ENCODE results near the gene HEPHL1.

HEPHL1 gene

DNA sequence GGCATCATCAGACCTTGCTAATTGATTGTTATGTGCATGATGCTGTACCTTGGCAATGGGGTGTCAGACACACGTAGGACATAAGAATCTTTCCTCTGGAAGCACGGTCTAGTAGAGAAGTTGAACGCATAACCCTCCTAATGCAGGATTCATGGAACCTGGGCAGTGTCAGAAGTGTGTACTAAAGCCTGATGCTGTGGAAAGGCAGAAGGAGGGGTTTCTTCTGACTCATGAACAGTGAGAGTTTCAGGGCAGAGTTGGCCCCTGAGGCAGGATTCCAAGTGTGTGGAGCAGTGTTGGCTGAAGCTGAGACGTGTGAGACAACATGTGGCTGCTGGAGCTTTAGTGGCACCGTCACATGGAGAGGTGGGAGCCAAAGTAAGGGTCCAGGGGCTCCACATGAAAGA, 111.0 kb downstream of the HEPHL1 start:
- Histone ChIP-seq H4K20me1 (ENCODE audit: low read depth, low read length) (peaks cover 5% of the 10 kb centered on the region; the same call in 1 of the 2 replicates), H3K27ac (ENCODE audit: low read depth, low read length) (no peak overlapping the region), H3K79me2 (ENCODE audit: insufficient read depth, low read length) (peaks cover 53% of the 10 kb centered on the region), H3F3A (ENCODE audit: insufficient read depth) (no peaks in the 10 kb centered on the region), H2AFZ (ENCODE audit: low read depth, low read length, severe bottlenecking) (no peak overlapping the region), H3K27me3 (ENCODE audit: low read length) (no peaks in the 10 kb centered on the region), H3K4me2 (ENCODE audit: low read depth, low read length, poor library complexity, severe bottlenecking) (no peak overlapping the region), H3K4me3 (ENCODE audit: insufficient read depth, low read length, poor library complexity, severe bottlenecking) (no peak overlapping the region), H3K36me3 (ENCODE audit: low read length) (no peaks in the 10 kb centered on the region), H3K9me2 (replicated peaks; ENCODE audit: insufficient read depth, low read length) (no peaks in the 10 kb centered on the region), H3K9ac (ENCODE audit: low read length) (no peak overlapping the region), H3K9me3 (ENCODE audit: insufficient read depth, low read length) (no peaks in the 10 kb centered on the region)
- TF ChIP-seq, protein P1, sequence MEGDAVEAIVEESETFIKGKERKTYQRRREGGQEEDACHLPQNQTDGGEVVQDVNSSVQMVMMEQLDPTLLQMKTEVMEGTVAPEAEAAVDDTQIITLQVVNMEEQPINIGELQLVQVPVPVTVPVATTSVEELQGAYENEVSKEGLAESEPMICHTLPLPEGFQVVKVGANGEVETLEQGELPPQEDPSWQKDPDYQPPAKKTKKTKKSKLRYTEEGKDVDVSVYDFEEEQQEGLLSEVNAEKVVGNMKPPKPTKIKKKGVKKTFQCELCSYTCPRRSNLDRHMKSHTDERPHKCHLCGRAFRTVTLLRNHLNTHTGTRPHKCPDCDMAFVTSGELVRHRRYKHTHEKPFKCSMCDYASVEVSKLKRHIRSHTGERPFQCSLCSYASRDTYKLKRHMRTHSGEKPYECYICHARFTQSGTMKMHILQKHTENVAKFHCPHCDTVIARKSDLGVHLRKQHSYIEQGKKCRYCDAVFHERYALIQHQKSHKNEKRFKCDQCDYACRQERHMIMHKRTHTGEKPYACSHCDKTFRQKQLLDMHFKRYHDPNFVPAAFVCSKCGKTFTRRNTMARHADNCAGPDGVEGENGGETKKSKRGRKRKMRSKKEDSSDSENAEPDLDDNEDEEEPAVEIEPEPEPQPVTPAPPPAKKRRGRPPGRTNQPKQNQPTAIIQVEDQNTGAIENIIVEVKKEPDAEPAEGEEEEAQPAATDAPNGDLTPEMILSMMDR (IDR thresholded peaks at IDR 0.05; ENCODE audit: insufficient read depth, low read length, poor library complexity, severe bottlenecking): no peak
- no peak for TF ChIP-seq EZH2phosphoT487 (conservative IDR thresholded peaks at IDR 0.05; ENCODE audit: low read length)

GRCh38 chr11:94132823-94133408, 111.8 kb downstream of the HEPHL1 start:
- no peaks in the 10 kb centered on the region for H3K27me3 ChIP-seq (ENCODE audit: low read length)
- H3K4me2 ChIP-seq (ENCODE audit: low read depth, low read length, poor library complexity, severe bottlenecking): no peak overlapping the region
- no peaks in the 10 kb centered on the region for H3K9me3 ChIP-seq (ENCODE audit: insufficient read depth, low read length)
- H3F3A ChIP-seq (ENCODE audit: insufficient read depth): no peaks in the 10 kb centered on the region
- H2AFZ ChIP-seq (ENCODE audit: low read depth, low read length, severe bottlenecking): no peak overlapping the region
- peaks cover 55% of the 10 kb centered on the region for H3K79me2 ChIP-seq (ENCODE audit: insufficient read depth, low read length)
- H3K9me2 ChIP-seq (replicated peaks; ENCODE audit: insufficient read depth, low read length): no peaks in the 10 kb centered on the region
- H3K36me3 ChIP-seq (ENCODE audit: low read length): no peaks in the 10 kb centered on the region
- H3K4me3 ChIP-seq (ENCODE audit: insufficient read depth, low read length, poor library complexity, severe bottlenecking): no peak overlapping the region
- TF ChIP-seq EZH2phosphoT487 (conservative IDR thresholded peaks at IDR 0.05; ENCODE audit: low read length): no peak
- TF ChIP-seq, protein P1 (IDR thresholded peaks at IDR 0.05; ENCODE audit: insufficient read depth, low read length, poor library complexity, severe bottlenecking): no peak
- H3K27ac ChIP-seq (ENCODE audit: low read depth, low read length): no peak overlapping the region
- H4K20me1 ChIP-seq (ENCODE audit: low read depth, low read length): peaks cover 7% of the 10 kb centered on the region; the same call in 1 of the 2 replicates
- H3K9ac ChIP-seq (ENCODE audit: low read length): no peak overlapping the region

GRCh38 chr11:94133752-94134151, 112.6 kb downstream of the HEPHL1 start:
- H4K20me1 ChIP-seq (ENCODE audit: low read depth, low read length): peaks cover 12% of the 10 kb centered on the region; the same call in 1 of the 2 replicates

More at GRCh38 chr11:94133752-94134151, 112.6 kb downstream of the HEPHL1 start:
- no peak overlapping the region for H3K9ac ChIP-seq (ENCODE audit: low read length)
- H3K79me2 ChIP-seq (ENCODE audit: insufficient read depth, low read length): peaks cover 64% of the 10 kb centered on the region
- TF ChIP-seq, protein P1 (IDR thresholded peaks at IDR 0.05; ENCODE audit: insufficient read depth, low read length, poor library complexity, severe bottlenecking): no peak
- no peak for TF ChIP-seq EZH2phosphoT487 (conservative IDR thresholded peaks at IDR 0.05; ENCODE audit: low read length)
- no peaks in the 10 kb centered on the region for H3K9me3 ChIP-seq (ENCODE audit: insufficient read depth, low read length)
- H2AFZ ChIP-seq (ENCODE audit: low read depth, low read length, severe bottlenecking): no peak overlapping the region
- H3F3A ChIP-seq (ENCODE audit: insufficient read depth): no peaks in the 10 kb centered on the region
- H3K9me2 ChIP-seq (replicated peaks; ENCODE audit: insufficient read depth, low read length): no peaks in the 10 kb centered on the region
- no peak overlapping the region for H3K4me3 ChIP-seq (ENCODE audit: insufficient read depth, low read length, poor library complexity, severe bottlenecking)
- no peak overlapping the region for H3K27ac ChIP-seq (ENCODE audit: low read depth, low read length)
- H3K27me3 ChIP-seq (ENCODE audit: low read length): no peaks in the 10 kb centered on the region
- H3K36me3 ChIP-seq (ENCODE audit: low read length): no peaks in the 10 kb centered on the region
- H3K4me2 ChIP-seq (ENCODE audit: low read depth, low read length, poor library complexity, severe bottlenecking): no peak overlapping the region

Measured in SU-DHL-6 (cell line).